ENCODE results near the gene TCN1. TPM values are rescaled to one million over a fixed set of nuclear protein-coding genes. Genes with fewer than 3 reads are reported as not detected.
"Not testable (repeated sequence)": the region's sequence is repeated elsewhere in the genome, so short reads cannot be mapped to it uniquely, and the experiment has no call there.

The TCN1 gene
- total RNA-seq (1 to 10 TPM in 1 of 2 donors, under 1 TPM in 1; 0.08 to 4.7 TPM), polyA plus RNA-seq (under 1 TPM in 1 of 2 donors, not detected in 1; 0.17 TPM)

DNA sequence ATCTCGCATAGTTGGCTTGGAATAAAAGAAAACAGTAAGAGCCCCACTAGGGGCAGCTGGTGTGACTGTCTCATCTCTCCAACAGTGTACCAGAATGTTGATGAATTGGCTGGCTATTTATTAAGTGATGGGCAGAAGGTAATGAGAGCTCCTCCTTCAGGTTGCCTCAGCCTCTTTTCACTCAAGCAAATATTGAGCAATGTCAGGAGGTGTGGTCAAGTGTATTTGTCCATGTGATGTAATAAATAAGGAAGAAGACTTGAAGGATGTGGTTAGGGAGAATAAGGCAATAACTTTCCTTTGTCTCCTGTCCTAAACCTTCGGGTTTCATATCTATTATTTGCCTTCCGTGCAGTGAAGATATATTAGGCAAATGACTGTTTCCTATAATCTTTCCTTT is at the start of gene TCN1:
TSS of gene TCN1 (minus strand) at position 91 of the 400 bp plus-strand sequence. CDS start at position 74, 17 bp downstream.
- Histone ChIP-seq H3K36me3 (ENCODE audit: control insufficient read depth in 4 of 4, insufficient read depth in 3 of 4, low read depth in 1 of 4, low read length in 3 of 4) (no peaks in the 10 kb centered on the region), H3K9ac (ENCODE audit: low read depth in 1 of 2, low read length in 2 of 2) (no peak within 1 kb of the TSS), H3K9me3 (ENCODE audit: control insufficient read depth in 4 of 4, low read length in 3 of 4) (no peaks in the 10 kb centered on the region), H3K4me3 (ENCODE audit: low read depth in 1 of 3, low read length in 3 of 3) (no peak within 1 kb of the TSS), H3K4me1 (ENCODE audit: control insufficient read depth in 4 of 4, insufficient read depth in 4 of 4, low read length in 3 of 4) (no peaks in the 10 kb centered on the region), H3K27me3 (ENCODE audit: control insufficient read depth in 4 of 4, insufficient read depth in 4 of 4, low read length in 3 of 4) (no peaks in the 10 kb centered on the region), H3K27ac (ENCODE audit: low read depth in 1 of 2, low read length in 2 of 2) (no peak within 1 kb of the TSS)
- DNase-seq (ENCODE audit: low spot score), result no peak
- 73% methylated on average over 3 of the region's 3 CpGs for WGBS
- TF ChIP-seq FOXA1 (IDR thresholded peaks at IDR 0.05), result no peak
- no peak for TF ChIP-seq SP1 (IDR thresholded peaks at IDR 0.05)
- TF ChIP-seq HNF4G (IDR thresholded peaks at IDR 0.05), result no peak
- no peak for TF ChIP-seq YY1 (IDR thresholded peaks at IDR 0.05)
- TF ChIP-seq MAX (IDR thresholded peaks at IDR 0.05), result no peak
- no peak for TF ChIP-seq TAF1 (conservative IDR thresholded peaks at IDR 0.05)
- TF ChIP-seq EGR1 (IDR thresholded peaks at IDR 0.05; ENCODE audit: low read depth in 2 of 2), result no peak
- no peak for TF ChIP-seq RAD21 (IDR thresholded peaks at IDR 0.05)
- TF ChIP-seq FOXA2 (IDR thresholded peaks at IDR 0.05), result no peak

DNA sequence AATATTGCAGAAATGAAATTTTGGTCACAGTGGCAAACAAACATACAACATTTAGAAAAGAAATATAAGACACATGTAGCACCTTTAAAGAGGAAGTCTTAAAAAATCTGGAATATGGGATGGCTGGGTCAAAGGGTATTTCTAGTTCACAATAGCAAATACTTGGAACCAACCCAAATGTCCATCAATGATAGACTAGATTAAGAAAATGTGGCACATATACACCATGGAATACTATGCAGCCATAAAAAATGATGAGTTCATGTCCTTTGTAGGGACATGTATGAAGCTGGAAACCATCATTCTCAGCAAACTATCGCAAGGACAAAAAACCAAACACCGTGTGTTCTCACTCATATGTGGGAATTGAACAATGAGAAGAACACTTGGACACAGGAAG is 37.3 kb upstream of the TCN1 start:
- H3K4me1 ChIP-seq (ENCODE audit: control insufficient read depth in 4 of 4, insufficient read depth in 4 of 4, low read length in 3 of 4); H3K9me3 ChIP-seq (ENCODE audit: control insufficient read depth in 4 of 4, low read length in 3 of 4); H3K4me3 ChIP-seq (ENCODE audit: low read depth in 1 of 3, low read length in 3 of 3); H3K27me3 ChIP-seq (ENCODE audit: control insufficient read depth in 4 of 4, insufficient read depth in 4 of 4, low read length in 3 of 4); H3K27ac ChIP-seq (ENCODE audit: low read depth in 1 of 2, low read length in 2 of 2); H3K36me3 ChIP-seq (ENCODE audit: control insufficient read depth in 4 of 4, insufficient read depth in 3 of 4, low read depth in 1 of 4, low read length in 3 of 4); H3K9ac ChIP-seq (ENCODE audit: low read depth in 1 of 2, low read length in 2 of 2); DNase-seq (ENCODE audit: low spot score): not testable (repeated sequence)
- 96% methylated on average over 2 of the region's 2 CpGs for WGBS

- Histone ChIP-seq H3K4me3 (ENCODE audit: low read depth in 1 of 3, low read length in 3 of 3) (no peak overlapping the region), H3K27ac (ENCODE audit: low read depth in 1 of 2, low read length in 2 of 2) (no peak overlapping the region), H3K4me1 (ENCODE audit: control insufficient read depth in 4 of 4, insufficient read depth in 4 of 4, low read length in 3 of 4) (no peaks in the 10 kb centered on the region), H3K9ac (ENCODE audit: low read depth in 1 of 2, low read length in 2 of 2) (no peak overlapping the region), H3K36me3 (ENCODE audit: control insufficient read depth in 4 of 4, insufficient read depth in 3 of 4, low read depth in 1 of 4, low read length in 3 of 4) (no peaks in the 10 kb centered on the region), H3K27me3 (ENCODE audit: control insufficient read depth in 4 of 4, insufficient read depth in 4 of 4, low read length in 3 of 4) (no peaks in the 10 kb centered on the region), H3K9me3 (ENCODE audit: control insufficient read depth in 4 of 4, low read length in 3 of 4) (peaks cover 0 to 7% (median 0%) of the 10 kb centered on the region in 4 donors)
- TF ChIP-seq JUND (IDR thresholded peaks at IDR 0.05) (peak; percentile 18 to 27), YY1 (IDR thresholded peaks at IDR 0.05) (no peak), HNF4A (conservative IDR thresholded peaks at IDR 0.05) (no peak)
- DNase-seq (ENCODE audit: low spot score), result no peak
- WGBS, result 38% methylated on average over 1 of the region's 1 CpG
Measured at GRCh38 chr11:59901306-59901705, 35.0 kb upstream of the TCN1 start.

DNA sequence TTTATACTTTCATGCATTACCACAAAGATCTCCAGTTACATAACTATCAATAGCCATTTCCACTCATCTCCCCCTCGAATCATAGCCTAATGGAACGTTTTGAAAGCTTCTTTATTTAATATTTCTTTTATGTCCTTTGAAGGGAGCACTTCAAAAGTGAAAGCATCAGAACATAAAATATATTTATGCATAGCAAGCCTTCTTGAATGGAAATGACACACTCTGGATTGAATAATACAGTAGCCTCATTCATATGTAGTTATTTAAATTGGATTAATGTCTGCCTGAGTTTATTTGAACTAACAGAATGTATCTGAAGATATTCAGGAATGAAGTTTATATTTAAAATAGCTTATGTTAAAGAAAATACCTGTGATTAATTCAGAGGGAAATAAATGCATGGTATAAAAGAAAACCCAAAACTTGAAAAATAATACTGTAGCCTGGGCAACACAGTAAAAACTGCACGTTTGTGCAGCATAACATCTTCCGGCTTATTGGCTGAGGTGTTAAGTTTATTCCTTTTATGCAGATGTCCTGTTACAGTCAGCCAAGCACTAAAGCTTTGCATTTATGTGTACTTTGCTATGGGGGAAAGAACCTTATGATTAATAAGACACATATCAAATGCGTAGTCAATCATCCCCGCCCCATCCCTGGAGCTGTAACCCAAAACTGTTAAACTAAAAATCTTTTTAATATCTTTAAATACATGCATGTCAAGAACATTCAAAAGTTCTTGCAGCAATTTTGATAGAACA is 34.3 kb upstream of the TCN1 start:
- no peak overlapping the region for H3K27ac ChIP-seq (ENCODE audit: low read depth in 1 of 2, low read length in 2 of 2)
- H3K4me3 ChIP-seq (ENCODE audit: low read depth in 1 of 3, low read length in 3 of 3), result no peak overlapping the region
- WGBS, result 79% methylated on average over 6 of the region's 6 CpGs
- H3K4me1 ChIP-seq (ENCODE audit: control insufficient read depth in 4 of 4, insufficient read depth in 4 of 4, low read length in 3 of 4), result no peaks in the 10 kb centered on the region
- TF ChIP-seq EGR1 (IDR thresholded peaks at IDR 0.05; ENCODE audit: low read depth in 2 of 2), result no peak
- H3K9me3 ChIP-seq (ENCODE audit: control insufficient read depth in 4 of 4, low read length in 3 of 4), result peaks cover 0 to 7% (median 0%) of the 10 kb centered on the region in 4 donors
- H3K9ac ChIP-seq (ENCODE audit: low read depth in 1 of 2, low read length in 2 of 2), result no peak overlapping the region
- no peaks in the 10 kb centered on the region for H3K27me3 ChIP-seq (ENCODE audit: control insufficient read depth in 4 of 4, insufficient read depth in 4 of 4, low read length in 3 of 4)
- H3K36me3 ChIP-seq (ENCODE audit: control insufficient read depth in 4 of 4, insufficient read depth in 3 of 4, low read depth in 1 of 4, low read length in 3 of 4), result no peaks in the 10 kb centered on the region
- DNase-seq (ENCODE audit: low spot score), result no peak
